Neuronal stem cell (in vitro differentiated cells): ENCODE data around the gene ALKBH3.

Experiments
- DNase-seq: peaks from one replicate; pipeline ENCODE4 v3.0.0-alpha.2; 2013; ENCODE audit warnings: low spot score
- H2AFZ ChIP-seq: one replicate; pipeline ENCODE4 v1.6.1; 2013; ENCODE audit warnings: mild to moderate bottlenecking, low read length, inconsistent platforms
- H2AK5ac ChIP-seq: 2 replicates; pipeline ENCODE4 v1.6.1; 2013; ENCODE audit warnings: low read depth, mild to moderate bottlenecking, inconsistent platforms, low read length, moderate library complexity, mixed read lengths
- H2BK120ac ChIP-seq: 2 replicates; pipeline ENCODE4 v1.6.1; 2013; ENCODE audit warnings: low read depth, mild to moderate bottlenecking, inconsistent platforms, low read length, moderate library complexity, mixed read lengths
- H2BK12ac ChIP-seq: one replicate; pipeline ENCODE4 v1.6.1; 2013; ENCODE audit warnings: low read length, inconsistent platforms
- H2BK15ac ChIP-seq: 2 replicates; pipeline ENCODE4 v1.6.1; 2013; ENCODE audit warnings: mild to moderate bottlenecking, low read length, inconsistent platforms, mixed read lengths
- H2BK5ac ChIP-seq: one replicate; pipeline ENCODE4 v1.6.1; 2013; ENCODE audit warnings: inconsistent platforms, mild to moderate bottlenecking, low read length, moderate library complexity
- H3K14ac ChIP-seq: one replicate; pipeline ENCODE4 v1.6.1; 2013; ENCODE audit warnings: low read length, inconsistent platforms
- H3K18ac ChIP-seq: 2 replicates; pipeline ENCODE4 v1.6.1; 2013; ENCODE audit warnings: low read length, inconsistent platforms
- H3K23ac ChIP-seq: 2 replicates; pipeline ENCODE4 v1.6.1; 2013; ENCODE audit warnings: low read depth, mild to moderate bottlenecking, mixed read lengths, low read length, inconsistent platforms; ENCODE audit not compliant: poor library complexity
- H3K27ac ChIP-seq: replicated peaks from 3 replicates; pipeline ENCODE4 v1.5.1; 2013; ENCODE audit warnings: low read length, inconsistent platforms
- H3K27me3 ChIP-seq, 3 experiments: 2 replicates each; pipeline ENCODE4 v1.6.1; 2013; ENCODE audit warnings: low read length in 3 of 3, mild to moderate bottlenecking in 2 of 3, inconsistent platforms in 1 of 3, low read depth in 1 of 3, mixed read lengths in 1 of 3, moderate library complexity in 1 of 3; ENCODE audit not compliant: control insufficient read depth in 3 of 3, insufficient read depth in 3 of 3
- H3K36me3 ChIP-seq, 2 donors: replicated peaks in 1 of 2; 2 replicates each; pipeline ENCODE4 v1.6.1; 2013; ENCODE audit warnings: low read length in 2 of 2; ENCODE audit not compliant: control insufficient read depth in 2 of 2, insufficient read depth in 2 of 2
- H3K4ac ChIP-seq: 2 replicates; pipeline ENCODE4 v1.6.1; 2013; ENCODE audit warnings: inconsistent platforms, mild to moderate bottlenecking, low read length, moderate library complexity
- H3K4me1 ChIP-seq, 2 donors: 1 replicate in 1 of 2; 2 replicates in 1 of 2; pipeline ENCODE4 v1.6.1; 2013; ENCODE audit warnings: low read length in 2 of 2, low read depth in 1 of 2; ENCODE audit not compliant: control insufficient read depth in 2 of 2, insufficient read depth in 1 of 2
- H3K4me2 ChIP-seq: one replicate; pipeline ENCODE4 v1.6.1; 2013; ENCODE audit warnings: mild to moderate bottlenecking, low read length, inconsistent platforms; ENCODE audit not compliant: insufficient read depth, poor library complexity, severe bottlenecking
- H3K4me3 ChIP-seq, 2 donors: 2 replicates each; pipeline ENCODE4 v1.5.1; 2013; ENCODE audit warnings: low read length in 2 of 2, mild to moderate bottlenecking in 2 of 2, inconsistent platforms in 1 of 2, moderate library complexity in 1 of 2
- H3K79me1 ChIP-seq: one replicate; pipeline ENCODE4 v1.6.1; 2013; ENCODE audit warnings: low read depth, mild to moderate bottlenecking, inconsistent platforms, low read length, moderate library complexity
- H3K9ac ChIP-seq: one replicate; pipeline ENCODE4 v1.6.1; 2013; ENCODE audit warnings: mild to moderate bottlenecking, low read depth, low read length, inconsistent platforms; ENCODE audit not compliant: poor library complexity
- H3K9me3 ChIP-seq, 2 donors: replicated peaks in 1 of 2; 2 replicates each; pipeline versions ENCODE3 to v1.6.1; 2013; ENCODE audit warnings: low read length in 2 of 2, mild to moderate bottlenecking in 2 of 2, inconsistent platforms in 1 of 2, low read depth in 1 of 2, mixed read lengths in 1 of 2, moderate library complexity in 1 of 2; ENCODE audit not compliant: control insufficient read depth in 2 of 2, insufficient read depth in 1 of 2
- H4K8ac ChIP-seq: one replicate; pipeline ENCODE4 v1.6.1; 2013; ENCODE audit warnings: low read depth, mild to moderate bottlenecking, inconsistent platforms, low read length, moderate library complexity
- H4K91ac ChIP-seq: one replicate; pipeline ENCODE4 v1.6.1; 2013; ENCODE audit warnings: low read length, low read depth, mild to moderate bottlenecking, inconsistent platforms; ENCODE audit not compliant: poor library complexity
- WGBS, 2 donors: extraction: QIAGEN DNeasy Blood & Tissue Kit; methylation state at CpG; one replicate each; pipeline ENCODE4 v1.1.7; 2013; ENCODE audit warnings: missing lambda C conversion rate in 2 of 2, mixed read lengths in 1 of 2; ENCODE audit not compliant: insufficient read length in 2 of 2, insufficient replicate concordance in 1 of 2; ENCODE audit errors: extremely low coverage in 2 of 2; 5-methylcytosine and 5-hydroxymethylcytosine counted together

ALKBH3 gene

DNA sequence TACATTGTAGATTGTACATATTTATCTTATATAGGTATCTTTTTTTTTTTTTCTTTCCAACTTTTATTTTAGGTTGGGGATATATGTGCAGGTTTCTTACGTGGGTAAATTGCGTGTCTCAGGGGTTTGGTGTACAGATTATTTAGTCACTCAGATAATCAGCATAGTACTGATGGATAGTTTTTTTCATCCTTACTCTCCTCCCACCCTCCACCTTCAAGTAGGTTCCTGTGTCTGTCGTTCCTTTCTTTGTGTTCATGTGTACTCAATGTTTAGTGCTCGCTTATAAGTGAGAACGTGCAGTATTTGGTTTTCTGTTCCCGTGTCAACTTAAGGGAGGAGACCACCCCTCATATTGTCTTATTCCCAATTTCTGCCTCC lies 71.4 kb downstream of the ALKBH3 start:
- Histone ChIP-seq H4K8ac (no peak overlapping the region), H3K9me3 (peaks cover 0 to 3% of the 10 kb centered on the region in 2 donors), H4K91ac (no peak overlapping the region), H3K14ac (no peak overlapping the region), H3K4me3 (no peak overlapping the region), H3K4me1 (peaks cover 0 to 3% of the 10 kb centered on the region in 2 donors), H3K27ac (no peak overlapping the region), H3K79me1 (no peaks in the 10 kb centered on the region), H3K27me3 (peaks cover 0 to 25% (median 0%) of the 10 kb centered on the region in 3 experiments), H2BK120ac (no peak overlapping the region), H2AFZ (no peak overlapping the region), H3K4me2 (no peak overlapping the region), H3K4ac (no peak overlapping the region), H3K18ac (no peak overlapping the region), H3K23ac (no peak overlapping the region), H3K36me3 (no peaks in the 10 kb centered on the region), H2BK12ac (no peak overlapping the region), H3K9ac (no peak overlapping the region), H2BK15ac (no peak overlapping the region), H2AK5ac (no peak overlapping the region), H2BK5ac (no peak overlapping the region)
- WGBS, 2 donors: no CpG with 5 or more reads among the region's 6 CpGs
- DNase-seq: no peak

DNA sequence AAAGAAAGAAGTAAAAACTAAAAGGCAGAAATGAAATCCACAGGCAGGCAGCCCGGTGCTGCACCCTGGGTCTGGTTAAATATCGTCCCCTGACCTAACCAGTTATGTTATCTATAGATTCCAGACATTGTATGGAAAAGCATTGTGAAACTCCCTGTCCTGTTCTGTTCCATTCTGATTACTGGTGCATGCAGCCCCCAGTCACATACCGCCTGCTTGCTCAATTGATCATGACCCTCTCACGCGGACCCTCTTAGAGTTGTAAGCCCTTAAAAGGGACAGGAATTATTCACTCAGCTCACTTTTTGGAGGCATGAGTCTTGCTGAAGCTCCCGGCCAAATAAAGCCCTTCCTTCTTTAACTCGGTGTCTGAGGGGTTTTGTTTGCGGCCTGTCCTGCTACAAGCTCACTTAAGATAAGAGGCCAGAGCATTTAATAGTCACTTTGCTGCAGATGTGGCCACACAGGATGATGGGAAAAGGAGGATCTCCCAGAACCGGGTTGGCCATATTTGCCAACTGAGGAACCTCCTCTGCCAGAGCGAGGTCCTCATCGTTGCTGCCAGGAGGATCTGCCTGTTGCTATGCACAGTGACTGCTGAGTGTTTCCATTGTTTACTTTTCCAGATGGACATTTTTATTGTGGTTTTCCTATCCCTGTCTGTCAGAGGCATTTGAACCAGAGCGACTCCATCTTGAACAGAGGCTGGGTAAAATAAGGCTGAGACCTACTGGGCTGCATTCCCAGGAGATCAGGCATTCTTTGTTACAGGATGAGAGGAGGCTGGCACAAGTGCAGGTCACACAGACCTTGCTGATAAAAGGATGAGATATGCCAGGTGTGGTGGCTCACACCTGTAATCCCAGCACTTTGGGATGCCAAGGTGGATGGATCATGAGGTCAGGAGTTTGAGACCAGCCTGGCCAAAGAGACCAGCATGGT lies 72.0 kb downstream of the ALKBH3 start:
- WGBS, 2 donors: no CpG with 5 or more reads among the region's 12 CpGs
- Histone ChIP-seq H3K14ac (no peak overlapping the region), H3K79me1 (no peaks in the 10 kb centered on the region), H3K4me2 (no peak overlapping the region), H3K4me1 (no peaks in the 10 kb centered on the region), H4K8ac (no peak overlapping the region), H4K91ac (no peak overlapping the region), H3K27me3 (peaks cover 0 to 18% (median 0%) of the 10 kb centered on the region in 3 experiments), H2BK12ac (no peak overlapping the region), H2BK15ac (no peak overlapping the region), H2BK120ac (no peak overlapping the region), H3K27ac (no peak overlapping the region), H2AFZ (no peak overlapping the region), H3K18ac (no peak overlapping the region), H3K23ac (no peak overlapping the region), H2BK5ac (no peak overlapping the region), H3K4ac (no peak overlapping the region), H3K9ac (no peak overlapping the region), H3K4me3 (no peak overlapping the region), H2AK5ac (no peak overlapping the region), H3K36me3 (no peaks in the 10 kb centered on the region), H3K9me3 (peaks cover 0 to 3% of the 10 kb centered on the region in 2 donors)
- no peak for DNase-seq

DNA sequence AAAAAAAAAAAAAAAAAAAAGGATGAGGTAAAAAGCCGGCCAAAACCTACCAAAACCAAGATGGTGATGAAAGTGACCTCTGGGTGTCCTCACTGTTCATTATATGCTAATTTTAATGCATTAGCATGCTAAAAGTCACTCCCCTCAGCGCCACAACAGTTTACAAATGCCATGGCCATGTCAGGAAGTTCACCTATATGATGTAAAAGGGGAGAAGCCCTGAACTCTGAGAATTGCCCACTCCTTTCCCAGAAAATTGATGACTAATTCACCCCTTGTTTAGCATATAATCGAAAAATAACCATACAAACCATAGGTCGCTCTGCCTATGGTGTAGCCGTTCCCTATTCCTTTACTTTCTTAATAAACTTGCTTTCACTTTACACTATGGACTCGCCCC lies 72.9 kb downstream of the ALKBH3 start:
- no peak overlapping the region for H3K14ac ChIP-seq
- no peak overlapping the region for H3K27ac ChIP-seq
- H2BK120ac ChIP-seq: no peak overlapping the region
- H3K23ac ChIP-seq: no peak overlapping the region
- no peak overlapping the region for H3K9ac ChIP-seq
- H2BK12ac ChIP-seq: no peak overlapping the region
- H3K79me1 ChIP-seq: no peaks in the 10 kb centered on the region
- DNase-seq: no peak
- WGBS, 2 donors: no CpG with 5 or more reads among the region's 6 CpGs
- peaks cover 0 to 3% of the 10 kb centered on the region in 2 donors for H3K9me3 ChIP-seq
- no peak overlapping the region for H3K4me3 ChIP-seq
- no peak overlapping the region for H3K4me2 ChIP-seq
- H4K91ac ChIP-seq: no peak overlapping the region
- no peaks in the 10 kb centered on the region for H3K36me3 ChIP-seq
- peaks cover 0 to 12% (median 0%) of the 10 kb centered on the region in 3 experiments for H3K27me3 ChIP-seq
- H2BK5ac ChIP-seq: no peak overlapping the region
- no peaks in the 10 kb centered on the region for H3K4me1 ChIP-seq
- H4K8ac ChIP-seq: no peak overlapping the region
- H2AFZ ChIP-seq: no peak overlapping the region
- no peak overlapping the region for H3K18ac ChIP-seq
- no peak overlapping the region for H2AK5ac ChIP-seq
- H3K4ac ChIP-seq: no peak overlapping the region
- no peak overlapping the region for H2BK15ac ChIP-seq

- Histone ChIP-seq H2BK120ac (no peak overlapping the region), H3K18ac (no peak overlapping the region), H3K27ac (no peak overlapping the region), H4K8ac (no peak overlapping the region), H3K4me3 (no peak overlapping the region), H2BK15ac (no peak overlapping the region), H2AK5ac (no peak overlapping the region), H3K9ac (no peak overlapping the region), H2BK5ac (no peak overlapping the region), H3K4me2 (no peak overlapping the region), H3K9me3 (peaks cover 0 to 3% of the 10 kb centered on the region in 2 donors), H3K27me3 (peaks cover 0 to 7% (median 0%) of the 10 kb centered on the region in 3 experiments), H3K14ac (no peak overlapping the region), H3K36me3 (no peaks in the 10 kb centered on the region), H3K4ac (no peak overlapping the region), H3K23ac (no peak overlapping the region), H2BK12ac (no peak overlapping the region), H4K91ac (no peak overlapping the region), H2AFZ (no peak overlapping the region), H3K4me1 (no peaks in the 10 kb centered on the region), H3K79me1 (no peaks in the 10 kb centered on the region)
- no peak for DNase-seq
- WGBS, 2 donors: no CpG with 5 or more reads among the region's 7 CpGs
Observed at GRCh38 chr11:43954241-43954640, 73.6 kb downstream of the ALKBH3 start.
